ENCODE data around the gene PCGF1. TPM values are rescaled to one million over a fixed set of nuclear protein-coding genes. Genes with fewer than 3 reads are reported as not detected.

Gene PCGF1
- total and polyA plus RNA-seq, 2 of the 13 experiments (the other 11 are each of a cell fraction or from before 2014, with no cell fraction given), result 20.4 to 22.6 TPM

DNA sequence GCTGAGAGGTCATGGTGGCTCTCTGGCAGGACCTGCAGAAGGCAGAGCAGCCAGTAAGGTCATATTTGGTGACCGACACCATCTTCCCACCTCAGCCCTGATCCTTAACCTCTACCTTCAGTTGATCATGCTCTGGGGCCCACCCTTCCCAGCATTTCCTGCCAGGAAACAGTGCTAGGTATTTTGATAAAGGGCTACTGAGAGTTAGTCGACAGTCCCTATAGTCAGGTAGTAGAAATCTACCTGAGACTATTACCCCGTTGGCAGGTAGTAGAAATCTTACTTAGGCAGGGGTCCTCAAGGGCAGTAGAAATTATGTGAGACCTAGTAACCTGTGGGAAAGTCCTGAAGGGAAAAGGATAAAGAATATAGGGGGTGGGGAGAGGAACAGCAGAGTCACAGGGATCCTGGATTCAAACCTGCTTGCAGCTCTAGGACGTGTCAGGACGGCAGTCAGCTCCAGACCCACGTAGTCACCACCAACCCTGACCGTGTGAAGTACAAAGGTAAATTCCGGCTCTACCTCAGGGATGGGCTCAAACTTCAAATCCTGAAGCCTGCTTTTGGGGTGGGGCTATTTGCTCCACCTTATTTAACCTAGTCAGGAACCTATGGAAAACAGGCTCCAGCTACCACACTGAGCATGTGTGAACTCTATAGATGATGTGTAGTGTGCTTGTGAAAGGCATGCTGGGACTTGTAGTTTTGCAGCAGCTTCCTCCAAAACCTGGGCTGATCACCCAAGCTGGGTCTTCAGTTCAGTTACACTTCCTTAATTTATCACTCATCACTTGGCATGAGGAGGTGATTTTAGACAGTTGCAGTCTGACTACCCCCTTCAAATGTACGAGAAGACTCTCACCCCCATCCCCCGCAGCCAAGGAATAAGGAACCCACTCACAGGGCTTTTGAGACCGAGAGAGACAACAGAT is 18.5 kb upstream of the PCGF1 start, which contains the start of gene DQX1 (continued):
- no peak for TF ChIP-seq GZF1 (CRISPR knock-in tag; IDR thresholded peaks at IDR 0.05)
- peak; percentile 45; the same call in 1 of the 2 replicates for TF ChIP-seq MIER2 (CRISPR knock-in tag; IDR thresholded peaks at IDR 0.05)
- TF ChIP-seq, protein P1, sequence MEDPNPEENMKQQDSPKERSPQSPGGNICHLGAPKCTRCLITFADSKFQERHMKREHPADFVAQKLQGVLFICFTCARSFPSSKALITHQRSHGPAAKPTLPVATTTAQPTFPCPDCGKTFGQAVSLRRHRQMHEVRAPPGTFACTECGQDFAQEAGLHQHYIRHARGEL (CRISPR knock-in tag; IDR thresholded peaks at IDR 0.05), result no peak
- no peak for TF ChIP-seq ZFP82 (CRISPR knock-in tag; IDR thresholded peaks at IDR 0.05; ENCODE audit: borderline replicate concordance)
- TF ChIP-seq MYNN (CRISPR knock-in tag; IDR thresholded peaks at IDR 0.05; ENCODE audit: low read depth), result no peak
- TF ChIP-seq ZMYM4 (CRISPR knock-in tag; IDR thresholded peaks at IDR 0.05), result peak; percentile 30; the same call in 1 of the 2 replicates
- TF ChIP-seq ZNF432 (CRISPR knock-in tag; IDR thresholded peaks at IDR 0.05; ENCODE audit: borderline replicate concordance), result no peak
- TF ChIP-seq TCF7L2 (IDR thresholded peaks at IDR 0.05; ENCODE audit: low read depth, low read length), result no peak
- TF ChIP-seq TFAP4 (IDR thresholded peaks at IDR 0.05; ENCODE audit: borderline replicate concordance, low read depth), result no peak; the same call in 1 of the 2 replicates
- no peak for TF ChIP-seq NFE2 (CRISPR knock-in tag; IDR thresholded peaks at IDR 0.05)
- TF ChIP-seq, protein P2, sequence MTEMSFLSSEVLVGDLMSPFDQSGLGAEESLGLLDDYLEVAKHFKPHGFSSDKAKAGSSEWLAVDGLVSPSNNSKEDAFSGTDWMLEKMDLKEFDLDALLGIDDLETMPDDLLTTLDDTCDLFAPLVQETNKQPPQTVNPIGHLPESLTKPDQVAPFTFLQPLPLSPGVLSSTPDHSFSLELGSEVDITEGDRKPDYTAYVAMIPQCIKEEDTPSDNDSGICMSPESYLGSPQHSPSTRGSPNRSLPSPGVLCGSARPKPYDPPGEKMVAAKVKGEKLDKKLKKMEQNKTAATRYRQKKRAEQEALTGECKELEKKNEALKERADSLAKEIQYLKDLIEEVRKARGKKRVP (CRISPR knock-in tag; IDR thresholded peaks at IDR 0.05), result no peak; a peak in 1 of 4 replicates
- TF ChIP-seq HOXD1 (CRISPR knock-in tag; IDR thresholded peaks at IDR 0.05), result peak; percentile 41; the same call in 1 of the 2 replicates
- no peak for TF ChIP-seq ZNF775 (CRISPR knock-in tag; IDR thresholded peaks at IDR 0.05; ENCODE audit: borderline replicate concordance)
- TF ChIP-seq PAX8 (CRISPR knock-in tag; IDR thresholded peaks at IDR 0.05; ENCODE audit: borderline replicate concordance), result no peak
- TF ChIP-seq ISX (CRISPR knock-in tag; conservative IDR thresholded peaks at IDR 0.05), result no peak
- peak; percentile 83; the same call in 1 of the 2 replicates for TF ChIP-seq MIER3 (CRISPR knock-in tag; IDR thresholded peaks at IDR 0.05; ENCODE audit: borderline replicate concordance)
- peak; percentile 55; the same call in 1 of the 2 replicates for TF ChIP-seq KLF12 (CRISPR knock-in tag; IDR thresholded peaks at IDR 0.05; ENCODE audit: borderline replicate concordance)
- TF ChIP-seq FOXM1 (CRISPR knock-in tag; IDR thresholded peaks at IDR 0.05), result no peak
- no peak for TF ChIP-seq HNRNPLL (IDR thresholded peaks at IDR 0.05; ENCODE audit: low read depth, low read length, poor library complexity, severe bottlenecking)
- TF ChIP-seq PPARG (CRISPR knock-in tag; conservative IDR thresholded peaks at IDR 0.05), result peak; percentile 81; the same call in 1 of the 2 replicates
- TF ChIP-seq, protein P3, sequence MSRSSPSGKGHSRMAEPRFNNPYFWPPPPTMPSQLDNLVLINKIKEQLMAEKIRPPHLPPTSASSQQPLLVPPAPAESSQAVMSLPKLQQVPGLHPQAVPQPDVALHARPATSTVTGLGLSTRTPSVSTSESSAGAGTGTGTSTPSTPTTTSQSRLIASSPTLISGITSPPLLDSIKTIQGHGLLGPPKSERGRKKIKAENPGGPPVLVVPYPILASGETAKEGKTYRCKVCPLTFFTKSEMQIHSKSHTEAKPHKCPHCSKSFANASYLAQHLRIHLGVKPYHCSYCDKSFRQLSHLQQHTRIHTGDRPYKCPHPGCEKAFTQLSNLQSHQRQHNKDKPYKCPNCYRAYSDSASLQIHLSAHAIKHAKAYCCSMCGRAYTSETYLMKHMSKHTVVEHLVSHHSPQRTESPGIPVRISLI (CRISPR knock-in tag; IDR thresholded peaks at IDR 0.05; ENCODE audit: borderline replicate concordance), result no peak
- no peak for TF ChIP-seq MED13 (CRISPR knock-in tag; IDR thresholded peaks at IDR 0.05)
- TF ChIP-seq ZNF761 (CRISPR knock-in tag; conservative IDR thresholded peaks at IDR 0.05), result no peak
- TF ChIP-seq ZBTB44 (CRISPR knock-in tag; IDR thresholded peaks at IDR 0.05), result no peak
- no peak for TF ChIP-seq ZNF496 (CRISPR knock-in tag; IDR thresholded peaks at IDR 0.05; ENCODE audit: insufficient replicate concordance)
